Skeletal muscle tissue (tissue), 4 donors: Measurements from ENCODE around the gene AKR1C4. TPM values are rescaled to one million over a fixed set of nuclear protein-coding genes. Genes with fewer than 3 reads are reported as not detected.

ENCODE experiments used
- H3K27ac ChIP-seq: one replicate; pipeline ENCODE4 v1.7.0; 2013; ENCODE audit warnings: mild to moderate bottlenecking, low read depth, low read length, inconsistent platforms
- H3K27me3 ChIP-seq, 3 donors: one replicate each; pipeline ENCODE4 v1.7.0; 2013; ENCODE audit warnings: low read length in 3 of 3; ENCODE audit not compliant: control insufficient read depth in 3 of 3, insufficient read depth in 3 of 3
- H3K36me3 ChIP-seq, 3 donors: one replicate each; pipeline ENCODE4 v1.7.0; 2013; ENCODE audit warnings: low read length in 3 of 3; ENCODE audit not compliant: control insufficient read depth in 3 of 3, insufficient read depth in 3 of 3
- H3K4me1 ChIP-seq, 3 donors: one replicate each; pipeline ENCODE4 v1.7.0; 2013; ENCODE audit warnings: low read length in 3 of 3, mild to moderate bottlenecking in 3 of 3; ENCODE audit not compliant: control insufficient read depth in 3 of 3, insufficient read depth in 3 of 3
- H3K4me3 ChIP-seq, 3 donors: one replicate each; pipeline ENCODE4 v1.7.0; 2013; ENCODE audit warnings: low read length in 3 of 3
- H3K9ac ChIP-seq, 3 donors: one replicate each; pipeline ENCODE4 v1.7.0; 2013; ENCODE audit warnings: low read length in 3 of 3, mild to moderate bottlenecking in 3 of 3, moderate library complexity in 2 of 3, low read depth in 1 of 3
- H3K9me3 ChIP-seq, 3 donors: one replicate each; pipeline ENCODE4 v1.7.0; 2013; ENCODE audit warnings: low read length in 3 of 3; ENCODE audit not compliant: control insufficient read depth in 3 of 3
- total RNA-seq: library from RNA; depleted of rRNA; stranded (reverse); fragments of >200 nt; gene quantifications from one replicate; pipeline ENCODE4 v1.2.3, GENCODE V29; 2014
- donor health status: Osteomylitis.

Gene AKR1C4
- total RNA-seq, 1 donor from 2014 or later: not detected

DNA sequence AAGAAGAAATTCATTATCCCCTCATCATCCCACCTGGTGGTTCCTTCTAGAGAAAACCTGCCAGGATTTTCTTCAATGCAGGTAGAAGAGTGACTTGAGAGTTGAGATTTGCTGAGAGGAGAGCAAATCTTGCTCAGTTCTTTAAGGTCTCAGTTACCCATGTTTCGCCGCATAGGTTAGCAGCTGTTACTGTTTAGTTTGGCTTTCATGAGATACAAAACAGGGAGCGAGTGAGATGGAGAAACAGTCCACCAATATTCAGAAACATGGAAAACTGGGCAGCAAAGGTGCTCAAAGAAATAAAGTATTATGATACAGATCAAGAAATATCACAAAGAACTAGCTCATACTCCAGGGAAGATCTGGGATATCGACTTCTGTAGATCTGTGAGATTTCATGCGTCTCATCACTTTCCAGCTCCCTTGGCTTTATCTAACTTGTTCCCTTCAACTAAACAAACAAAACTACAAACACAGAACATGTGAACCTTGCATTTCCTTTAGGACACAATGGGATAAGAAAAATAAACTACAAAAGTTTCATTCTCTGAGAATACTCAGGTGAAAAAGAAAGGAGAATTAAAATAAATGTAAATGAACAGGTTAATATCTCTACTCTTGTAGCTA lies 63.4 kb downstream of the AKR1C4 start:
- Histone ChIP-seq H3K36me3 (no peaks in the 10 kb centered on the region), H3K27me3 (no peaks in the 10 kb centered on the region), H3K9ac (no peak overlapping the region), H3K9me3 (no peaks in the 10 kb centered on the region), H3K27ac (no peak overlapping the region), H3K4me1 (no peaks in the 10 kb centered on the region), H3K4me3 (no peak overlapping the region)

DNA sequence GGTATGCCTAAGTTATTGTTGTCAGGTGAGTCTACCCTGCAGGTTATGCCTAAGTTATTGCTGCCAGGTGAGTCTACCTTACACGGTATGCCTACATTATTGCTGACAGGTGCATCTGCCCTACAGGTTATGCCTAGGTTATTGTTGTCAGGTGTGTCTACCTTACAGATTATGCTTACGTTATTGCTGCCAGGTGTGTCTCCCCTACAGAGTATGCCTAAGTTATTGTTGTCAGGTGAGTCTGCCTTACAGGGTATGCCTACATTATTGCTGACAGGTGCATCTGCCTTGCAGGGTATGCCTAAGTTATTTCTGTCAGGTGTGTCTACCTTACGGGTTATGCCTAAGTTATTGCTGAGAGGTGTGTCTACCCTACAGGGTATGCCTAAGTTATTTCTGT lies 64.2 kb downstream of the AKR1C4 start:
- Histone ChIP-seq H3K9ac (no peak overlapping the region), H3K27ac (no peak overlapping the region), H3K4me1 (no peaks in the 10 kb centered on the region), H3K36me3 (no peaks in the 10 kb centered on the region), H3K4me3 (no peak overlapping the region), H3K27me3 (no peaks in the 10 kb centered on the region), H3K9me3 (peaks cover 0 to 2% (median 0%) of the 10 kb centered on the region in 3 donors)

- no peak overlapping the region for H3K27ac ChIP-seq
- peaks cover 0 to 3% (median 2%) of the 10 kb centered on the region in 3 donors for H3K9me3 ChIP-seq
- no peak overlapping the region for H3K4me3 ChIP-seq
- H3K36me3 ChIP-seq: no peaks in the 10 kb centered on the region
- no peak overlapping the region for H3K9ac ChIP-seq
- H3K27me3 ChIP-seq: no peaks in the 10 kb centered on the region
- H3K4me1 ChIP-seq: no peaks in the 10 kb centered on the region
These were observed 68.5 kb downstream of the AKR1C4 start for GRCh38 chr10:5265139-5265538.

GRCh38 chr10:5266351-5266750 lies 69.7 kb downstream of the AKR1C4 start:
- Histone ChIP-seq H3K36me3 (no peaks in the 10 kb centered on the region), H3K9ac (no peak overlapping the region), H3K27me3 (no peaks in the 10 kb centered on the region), H3K4me3 (no peak overlapping the region), H3K27ac (no peak overlapping the region), H3K9me3 (peaks cover 0 to 3% (median 2%) of the 10 kb centered on the region in 3 donors), H3K4me1 (no peaks in the 10 kb centered on the region)

DNA sequence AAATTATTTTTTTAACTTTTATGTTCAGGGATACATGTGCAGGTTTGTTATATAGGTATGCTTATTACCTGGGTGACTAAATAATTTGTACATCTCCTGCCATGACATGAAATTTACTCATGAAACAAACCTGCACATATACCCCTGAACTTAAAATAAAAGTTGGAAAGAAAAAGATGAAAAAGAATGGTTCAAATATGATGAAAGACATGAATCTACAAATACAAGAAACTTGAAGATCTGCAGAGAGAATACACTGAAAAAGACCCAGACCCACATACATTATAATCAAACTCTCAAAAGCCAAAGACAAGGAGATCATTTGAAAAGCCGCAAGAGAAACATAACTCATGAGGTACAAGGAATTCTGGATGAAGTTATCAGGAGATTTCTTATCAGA lies 70.2 kb downstream of the AKR1C4 start:
- Histone ChIP-seq H3K27me3 (no peaks in the 10 kb centered on the region), H3K36me3 (no peaks in the 10 kb centered on the region), H3K9me3 (peaks cover 0 to 3% (median 2%) of the 10 kb centered on the region in 3 donors), H3K4me1 (no peaks in the 10 kb centered on the region), H3K4me3 (no peak overlapping the region), H3K9ac (no peak overlapping the region), H3K27ac (no peak overlapping the region)

DNA sequence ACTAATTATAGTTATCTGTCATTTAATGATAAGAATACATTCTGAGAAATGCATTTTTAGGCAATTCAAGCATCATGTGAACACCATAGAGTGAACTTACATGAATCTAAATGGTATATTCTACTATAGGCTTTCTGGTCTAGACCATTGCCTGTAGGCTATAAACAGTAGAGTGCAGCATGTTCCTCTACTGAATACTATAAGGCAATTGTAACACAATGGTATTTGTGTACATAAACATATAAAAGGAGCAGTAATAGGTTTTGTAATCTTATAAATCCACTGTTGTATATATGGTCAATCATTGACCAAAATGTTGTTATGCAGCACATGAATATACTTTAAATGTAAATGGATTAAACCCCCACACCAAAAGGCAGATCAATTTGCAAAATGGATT lies 71.6 kb downstream of the AKR1C4 start:
- Histone ChIP-seq H3K4me1 (no peaks in the 10 kb centered on the region), H3K36me3 (no peaks in the 10 kb centered on the region), H3K9me3 (peaks cover 0 to 3% (median 2%) of the 10 kb centered on the region in 3 donors), H3K27ac (no peak overlapping the region), H3K4me3 (no peak overlapping the region), H3K27me3 (no peaks in the 10 kb centered on the region), H3K9ac (no peak overlapping the region)

Other genes starting within 250 kb of the AKR1C4 start
- gene AKR1C1, start 233.4 kb upstream of the AKR1C4 start, total RNA-seq: 9.9 TPM
- gene AKR1C2, start 193.0 kb upstream of the AKR1C4 start, total RNA-seq: 4.2 TPM
- gene AKR1C3, start 102.4 kb upstream of the AKR1C4 start, total RNA-seq: 1.6 TPM
- gene AKR1C8, start 11.7 kb upstream of the AKR1C4 start, total RNA-seq: not detected
- gene UCN3, start 168.1 kb downstream of the AKR1C4 start, total RNA-seq: not detected
- not detected for gene TUBAL3, start 208.0 kb downstream of the AKR1C4 start, total RNA-seq
- 79.3 TPM for gene NET1, start 215.7 kb downstream of the AKR1C4 start, total RNA-seq